ENCODE data around the gene CMTM2.

CMTM2 gene

DNA sequence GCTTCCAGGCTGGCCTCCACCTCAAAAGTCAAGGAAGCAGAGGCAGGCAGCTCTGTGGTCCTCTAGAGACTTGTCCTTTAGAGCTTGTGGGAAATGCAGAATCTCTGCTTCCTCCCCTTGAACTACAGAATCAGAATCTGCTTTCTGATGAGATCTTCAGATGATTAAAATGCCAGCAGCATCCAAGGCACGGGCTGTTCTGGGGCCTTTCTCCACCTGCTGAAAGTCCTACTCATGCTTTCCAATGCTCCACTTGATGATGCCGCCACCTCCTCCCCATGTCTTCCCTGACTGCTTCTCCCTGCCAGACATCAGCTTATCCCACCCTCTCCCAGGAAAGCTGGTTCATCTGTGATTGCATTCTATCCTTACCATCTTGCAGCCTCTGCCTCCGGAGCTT is 58.5 kb downstream of the CMTM2 start:
- DNase-seq = no peak

All from NCI-H1930 (cell line).